HG03575 (cell line): ENCODE measurements around the gene SMC3.
"Not testable (repeated sequence)": the region's sequence is repeated elsewhere in the genome, so short reads cannot be mapped to it uniquely, and the experiment has no call there.

ENCODE experiments used
- ATAC-seq: cut with Tn5 transposase; IDR thresholded peaks from one replicate; pipeline ENCODE4 v1.9.1; 2021; ENCODE audit not compliant: unreplicated experiment, insufficient number of reproducible peaks, low FRiP score; ENCODE audit errors: extremely low read depth

Gene SMC3

GRCh38 chr10:110638319-110638718, 70.8 kb downstream of the SMC3 start:
- ATAC-seq, result no peak

- ATAC-seq, result not testable (repeated sequence)
Observed at GRCh38 chr10:110639046-110639445, 71.6 kb downstream of the SMC3 start.

- ATAC-seq, result not testable (repeated sequence)
Observed at GRCh38 chr10:110639858-110640257, 72.4 kb downstream of the SMC3 start.

- ATAC-seq, result no peak
Observed at GRCh38 chr10:110641256-110641655, 73.8 kb downstream of the SMC3 start.

GRCh38 chr10:110642204-110643034, 74.9 kb downstream of the SMC3 start:
- no peak for ATAC-seq

- ATAC-seq, result no peak
Observed at GRCh38 chr10:110643035-110643652, 75.6 kb downstream of the SMC3 start.

GRCh38 chr10:110643653-110644597, 76.4 kb downstream of the SMC3 start, which contains the start of gene RBM20:
Gene RBM20, plus strand, starts transcription at chr10:110644336. Its CDS starts 119 bp downstream, at chr10:110644455.
- ATAC-seq, result no peak

- ATAC-seq, result no peak
Observed at GRCh38 chr10:110644598-110645462, 77.3 kb downstream of the SMC3 start.

- no peak for ATAC-seq
Observed at GRCh38 chr10:110646417-110647135, 79.1 kb downstream of the SMC3 start.

GRCh38 chr10:110647136-110647430, 79.6 kb downstream of the SMC3 start:
- no peak for ATAC-seq

- ATAC-seq, result no peak
Observed at GRCh38 chr10:110648692-110649346, 81.3 kb downstream of the SMC3 start.

GRCh38 chr10:110649347-110650264, 82.1 kb downstream of the SMC3 start:
- no peak for ATAC-seq

- no peak for ATAC-seq
Observed at GRCh38 chr10:110650265-110650668, 82.8 kb downstream of the SMC3 start.

- ATAC-seq, result peak; percentile 74
Observed at GRCh38 chr10:110651044-110651958, 83.8 kb downstream of the SMC3 start.

- no peak for ATAC-seq
Observed at GRCh38 chr10:110652475-110653118, 85.1 kb downstream of the SMC3 start.
